Thyroid gland (tissue), 4 donors: ENCODE results near the gene HOXA5.

Source experiments
- CTCF ChIP-seq, 6 experiments: fragments of 200-600 bp in 3 of 6; fragments of 450-650 bp in 3 of 6; sonication (generic) in 3 of 6; IDR thresholded peaks; one replicate each; pipeline ENCODE4 v1.5.1; 2016 to 2019; ENCODE audit warnings: antibody characterized with exemption in 6 of 6, mild to moderate bottlenecking in 2 of 6, inconsistent platforms in 1 of 6, moderate library complexity in 1 of 6
- POLR2A ChIP-seq, 2 donors: fragments of 450-650 bp; IDR thresholded peaks; one replicate each; pipeline ENCODE4 v1.6.1; 2017; ENCODE audit warnings: antibody characterized with exemption in 2 of 2, mild to moderate bottlenecking in 2 of 2, moderate library complexity in 1 of 2

- no peak for TF ChIP-seq CTCF (IDR thresholded peaks at IDR 0.05)
- TF ChIP-seq POLR2A (IDR thresholded peaks at IDR 0.05): no peak
Measured at GRCh38 chr7:27122077-27122910, 21.2 kb downstream of the HOXA5 start.
